ENCODE measurements around the gene SHISA8. TPM values are rescaled to one million over a fixed set of nuclear protein-coding genes. Genes with fewer than 3 reads are reported as not detected.

The SHISA8 gene
- total and polyA plus RNA-seq, 4 donors, result not detected

- DNase-seq (ENCODE audit: low spot score), result no peak
- no peak for TF ChIP-seq CTCF (IDR thresholded peaks at IDR 0.05; ENCODE audit: low read depth, low read length, missing input control)
- TF ChIP-seq REST (IDR thresholded peaks at IDR 0.05), result no peak
- no peak for TF ChIP-seq NR2F2 (IDR thresholded peaks at IDR 0.05)
- TF ChIP-seq, protein P1, sequence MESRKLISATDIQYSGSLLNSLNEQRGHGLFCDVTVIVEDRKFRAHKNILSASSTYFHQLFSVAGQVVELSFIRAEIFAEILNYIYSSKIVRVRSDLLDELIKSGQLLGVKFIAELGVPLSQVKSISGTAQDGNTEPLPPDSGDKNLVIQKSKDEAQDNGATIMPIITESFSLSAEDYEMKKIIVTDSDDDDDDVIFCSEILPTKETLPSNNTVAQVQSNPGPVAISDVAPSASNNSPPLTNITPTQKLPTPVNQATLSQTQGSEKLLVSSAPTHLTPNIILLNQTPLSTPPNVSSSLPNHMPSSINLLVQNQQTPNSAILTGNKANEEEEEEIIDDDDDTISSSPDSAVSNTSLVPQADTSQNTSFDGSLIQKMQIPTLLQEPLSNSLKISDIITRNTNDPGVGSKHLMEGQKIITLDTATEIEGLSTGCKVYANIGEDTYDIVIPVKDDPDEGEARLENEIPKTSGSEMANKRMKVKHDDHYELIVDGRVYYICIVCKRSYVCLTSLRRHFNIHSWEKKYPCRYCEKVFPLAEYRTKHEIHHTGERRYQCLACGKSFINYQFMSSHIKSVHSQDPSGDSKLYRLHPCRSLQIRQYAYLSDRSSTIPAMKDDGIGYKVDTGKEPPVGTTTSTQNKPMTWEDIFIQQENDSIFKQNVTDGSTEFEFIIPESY (IDR thresholded peaks at IDR 0.05), result no peak
- no peak for TF ChIP-seq HNF4A (conservative IDR thresholded peaks at IDR 0.05)
- TF ChIP-seq RXRA (IDR thresholded peaks at IDR 0.05), result no peak
- no peak for TF ChIP-seq HNF4G (IDR thresholded peaks at IDR 0.05)
- no peak for TF ChIP-seq EGR1 (IDR thresholded peaks at IDR 0.05; ENCODE audit: low read depth in 2 of 2)
- TF ChIP-seq JUND (IDR thresholded peaks at IDR 0.05), result no peak
- no peak for TF ChIP-seq GABPA (IDR thresholded peaks at IDR 0.05 in 1 of 2, conservative IDR thresholded peaks at IDR 0.05 in 1 of 2)
- TF ChIP-seq TAF1 (conservative IDR thresholded peaks at IDR 0.05), result no peak
- no peak for TF ChIP-seq ATF3 (IDR thresholded peaks at IDR 0.05)
- no peak for TF ChIP-seq FOXA1 (IDR thresholded peaks at IDR 0.05)
- TF ChIP-seq MAX (IDR thresholded peaks at IDR 0.05), result no peak
- no peak for TF ChIP-seq RAD21 (IDR thresholded peaks at IDR 0.05)
- no peak for TF ChIP-seq FOXA2 (IDR thresholded peaks at IDR 0.05)
- no peak for TF ChIP-seq YY1 (IDR thresholded peaks at IDR 0.05)
- no peak for TF ChIP-seq SP1 (IDR thresholded peaks at IDR 0.05)
- Histone ChIP-seq H3K4me3 (ENCODE audit: low read depth in 1 of 3, low read length in 3 of 3) (no peak overlapping the region), H3K27ac (ENCODE audit: low read depth in 1 of 2, low read length in 2 of 2) (no peak overlapping the region), H3K27me3 (ENCODE audit: control insufficient read depth in 4 of 4, insufficient read depth in 4 of 4, low read length in 3 of 4) (peaks cover 4 to 12% (median 8%) of the 10 kb centered on the region in 4 donors), H3K36me3 (ENCODE audit: control insufficient read depth in 4 of 4, insufficient read depth in 3 of 4, low read depth in 1 of 4, low read length in 3 of 4) (no peaks in the 10 kb centered on the region), H3K9ac (ENCODE audit: low read depth in 1 of 2, low read length in 2 of 2) (no peak overlapping the region), H3K9me3 (ENCODE audit: control insufficient read depth in 4 of 4, low read length in 3 of 4) (no peaks in the 10 kb centered on the region), H3K4me1 (ENCODE audit: control insufficient read depth in 4 of 4, insufficient read depth in 4 of 4, low read length in 3 of 4) (peaks cover 6 to 24% (median 14%) of the 10 kb centered on the region in 4 donors)
- WGBS, result 73% methylated on average over 9 of the region's 9 CpGs
These were observed 2.4 kb downstream of the SHISA8 start for GRCh38 chr22:41912338-41913039.
